HL-60 (cell line): ENCODE measurements around the gene CHRNB2.

Source experiments
- DNase-seq, 2 experiments: peaks; one replicate each; pipeline ENCODE4 v3.0.0-alpha.2; 2010 to 2020; ENCODE audit warnings: low read depth in 1 of 2, low spot score in 1 of 2
- H3K27ac ChIP-seq: fragments of 250-450 bp; sonication (Bioruptor Pico); replicated peaks from 2 replicates; pipeline ENCODE4 v1.5.1; 2020; ENCODE audit warnings: mild to moderate bottlenecking, moderate library complexity
- H3K27me3 ChIP-seq: fragments of 250-450 bp; sonication (Bioruptor Pico); 2 replicates; pipeline ENCODE4 v1.5.1; 2021; ENCODE audit warnings: mild to moderate bottlenecking, moderate library complexity; ENCODE audit not compliant: insufficient read depth, poor library complexity, severe bottlenecking
- H3K4me3 ChIP-seq: replicated peaks from 2 replicates; pipeline ENCODE4 v1.5.1; 2011; ENCODE audit warnings: mild to moderate bottlenecking, control low read depth, low read length; ENCODE audit not compliant: insufficient read depth
- CTCF ChIP-seq: IDR thresholded peaks from one replicate; pipeline ENCODE4 v1.5.1; 2011; ENCODE audit warnings: low read length, control low read depth, inconsistent platforms; ENCODE audit not compliant: insufficient read depth
- GABPA ChIP-seq: IDR thresholded peaks from 2 replicates; pipeline ENCODE4 v1.6.1; 2012; ENCODE audit warnings: low read depth
- POLR2AphosphoS5 ChIP-seq: IDR thresholded peaks from 2 replicates; pipeline ENCODE4 v1.6.1; 2012; ENCODE audit warnings: low read depth
- SPI1 ChIP-seq: IDR thresholded peaks from 2 replicates; pipeline ENCODE4 v1.6.1; 2012; ENCODE audit warnings: low read depth, mild to moderate bottlenecking, borderline replicate concordance
- TF ChIP-seq, protein P1 (sequence below): IDR thresholded peaks from 2 replicates; pipeline ENCODE4 v1.6.1; 2012; ENCODE audit warnings: low read depth; ENCODE audit not compliant: insufficient replicate concordance

Gene CHRNB2

GRCh38 chr1:154559466-154560044 is 8.0 kb upstream of the CHRNB2 start:
- Histone ChIP-seq H3K27ac (peak overlapping the region; percentile 88), H3K27me3 (no peaks in the 10 kb centered on the region), H3K4me3 (peak overlapping the region; percentile 66)
- DNase-seq: peak; percentile 78 to 92
- peak; percentile 99 for TF ChIP-seq CTCF
- TF ChIP-seq, protein P1, sequence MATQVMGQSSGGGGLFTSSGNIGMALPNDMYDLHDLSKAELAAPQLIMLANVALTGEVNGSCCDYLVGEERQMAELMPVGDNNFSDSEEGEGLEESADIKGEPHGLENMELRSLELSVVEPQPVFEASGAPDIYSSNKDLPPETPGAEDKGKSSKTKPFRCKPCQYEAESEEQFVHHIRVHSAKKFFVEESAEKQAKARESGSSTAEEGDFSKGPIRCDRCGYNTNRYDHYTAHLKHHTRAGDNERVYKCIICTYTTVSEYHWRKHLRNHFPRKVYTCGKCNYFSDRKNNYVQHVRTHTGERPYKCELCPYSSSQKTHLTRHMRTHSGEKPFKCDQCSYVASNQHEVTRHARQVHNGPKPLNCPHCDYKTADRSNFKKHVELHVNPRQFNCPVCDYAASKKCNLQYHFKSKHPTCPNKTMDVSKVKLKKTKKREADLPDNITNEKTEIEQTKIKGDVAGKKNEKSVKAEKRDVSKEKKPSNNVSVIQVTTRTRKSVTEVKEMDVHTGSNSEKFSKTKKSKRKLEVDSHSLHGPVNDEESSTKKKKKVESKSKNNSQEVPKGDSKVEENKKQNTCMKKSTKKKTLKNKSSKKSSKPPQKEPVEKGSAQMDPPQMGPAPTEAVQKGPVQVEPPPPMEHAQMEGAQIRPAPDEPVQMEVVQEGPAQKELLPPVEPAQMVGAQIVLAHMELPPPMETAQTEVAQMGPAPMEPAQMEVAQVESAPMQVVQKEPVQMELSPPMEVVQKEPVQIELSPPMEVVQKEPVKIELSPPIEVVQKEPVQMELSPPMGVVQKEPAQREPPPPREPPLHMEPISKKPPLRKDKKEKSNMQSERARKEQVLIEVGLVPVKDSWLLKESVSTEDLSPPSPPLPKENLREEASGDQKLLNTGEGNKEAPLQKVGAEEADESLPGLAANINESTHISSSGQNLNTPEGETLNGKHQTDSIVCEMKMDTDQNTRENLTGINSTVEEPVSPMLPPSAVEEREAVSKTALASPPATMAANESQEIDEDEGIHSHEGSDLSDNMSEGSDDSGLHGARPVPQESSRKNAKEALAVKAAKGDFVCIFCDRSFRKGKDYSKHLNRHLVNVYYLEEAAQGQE: no peak

DNA sequence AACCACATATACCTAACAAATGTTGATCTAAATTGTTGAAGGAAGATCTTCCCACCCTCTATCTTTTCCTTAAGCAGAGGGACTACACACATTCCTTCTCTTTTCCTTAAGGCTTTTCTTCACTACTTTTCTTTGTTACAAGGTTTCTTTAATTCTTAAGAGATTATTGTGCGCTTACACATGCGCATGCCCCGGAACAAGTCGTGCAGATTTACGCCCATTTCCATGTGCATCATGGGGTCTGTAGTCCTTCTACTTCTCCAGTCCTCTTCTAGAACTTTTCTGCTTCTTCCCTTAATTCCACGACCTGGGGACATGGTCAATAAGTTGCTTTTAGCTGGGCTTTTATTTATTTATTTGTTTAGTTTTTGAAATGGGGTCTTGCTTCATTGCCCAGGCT is 1.7 kb upstream of the CHRNB2 start:
- Histone ChIP-seq H3K4me3 (no peak overlapping the region), H3K27ac (no peak overlapping the region), H3K27me3 (peaks cover 5% of the 10 kb centered on the region)
- DNase-seq: no peak
- TF ChIP-seq POLR2AphosphoS5: no peak
- TF ChIP-seq, protein P1: peak; percentile 25

DNA sequence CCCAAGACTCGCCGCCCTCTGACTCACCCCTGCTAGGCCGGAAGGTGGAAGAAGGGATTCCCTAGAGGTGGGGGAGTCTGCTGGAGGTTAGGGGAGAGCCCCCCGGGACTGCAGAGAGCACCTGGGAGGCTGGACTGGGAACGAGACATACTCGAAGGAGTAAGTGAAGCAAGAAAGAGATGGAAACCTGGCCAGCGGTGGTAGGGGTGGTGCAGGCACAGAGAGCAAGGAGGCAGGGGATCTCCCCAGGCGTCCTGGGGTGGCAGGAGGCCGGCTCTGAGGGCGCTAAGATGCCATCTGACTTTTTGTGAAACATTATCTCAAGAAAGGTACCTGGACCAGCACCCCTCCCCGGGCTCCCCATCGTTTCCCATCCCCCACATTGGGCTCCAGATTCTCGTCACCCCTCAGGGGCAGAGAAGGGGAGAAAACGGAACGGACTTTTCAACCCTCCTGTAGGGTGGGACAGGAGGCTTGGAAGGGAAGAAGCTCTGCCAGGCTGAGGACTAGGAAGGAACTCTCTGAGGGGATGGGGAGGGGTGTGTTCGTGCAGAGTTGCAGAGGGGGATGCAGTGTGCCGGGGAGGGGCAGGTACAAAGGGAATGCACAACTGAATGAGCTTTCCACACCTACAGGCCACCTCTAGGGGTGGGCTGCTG is 708 bp downstream of the CHRNB2 start:
- Histone ChIP-seq H3K4me3 (no peak overlapping the region), H3K27ac (no peak overlapping the region), H3K27me3 (peaks cover 5% of the 10 kb centered on the region)
- no peak for DNase-seq
- TF ChIP-seq, protein P1: no peak
- TF ChIP-seq GABPA: no peak
- no peak for TF ChIP-seq POLR2AphosphoS5
- no peak for TF ChIP-seq CTCF
- TF ChIP-seq SPI1: no peak
